ENCODE measurements around the gene SHMT2. TPM values are rescaled to one million over a fixed set of nuclear protein-coding genes. Genes with fewer than 3 reads are reported as not detected.
A peak's percentile ranks its signal among the peaks of the same experiment; 100 is the strongest.

The SHMT2 gene
- total RNA-seq, 1 donor from 2014 or later = 162 TPM

- DNase-seq (ENCODE audit: low spot score, unreplicated experiment) = peak; percentile 71
- Mint-ChIP-seq H3K4me3 (ENCODE audit: low read depth) (no peak overlapping the region), H3K36me3 (ENCODE audit: insufficient read depth) (peaks cover 13% of the 10 kb centered on the region), H3K27me3 (no peaks in the 10 kb centered on the region), H3K27ac (no peak overlapping the region), H3K9me3 (ENCODE audit: low read depth) (no peaks in the 10 kb centered on the region), H3K4me1 (ENCODE audit: low read depth) (no peaks in the 10 kb centered on the region)
- TF ChIP-seq CTCF (IDR thresholded peaks at IDR 0.05; ENCODE audit: unreplicated experiment) = peak; percentile 83
These were observed 46.5 kb upstream of the SHMT2 start for GRCh38 chr12:57182918-57183575.

GRCh38 chr12:57183939-57184725 is 45.4 kb upstream of the SHMT2 start:
- no peaks in the 10 kb centered on the region for H3K9me3 Mint-ChIP-seq (ENCODE audit: low read depth)
- no peaks in the 10 kb centered on the region for H3K27me3 Mint-ChIP-seq
- no peak overlapping the region for H3K4me3 Mint-ChIP-seq (ENCODE audit: low read depth)
- H3K4me1 Mint-ChIP-seq (ENCODE audit: low read depth) = no peaks in the 10 kb centered on the region
- DNase-seq (ENCODE audit: low spot score, unreplicated experiment) = no peak
- no peak for TF ChIP-seq CTCF (IDR thresholded peaks at IDR 0.05; ENCODE audit: unreplicated experiment)
- H3K36me3 Mint-ChIP-seq (ENCODE audit: insufficient read depth) = peaks cover 13% of the 10 kb centered on the region
- no peak overlapping the region for H3K27ac Mint-ChIP-seq

- no peaks in the 10 kb centered on the region for H3K9me3 Mint-ChIP-seq (ENCODE audit: low read depth)
- H3K36me3 Mint-ChIP-seq (ENCODE audit: insufficient read depth) = peaks cover 13% of the 10 kb centered on the region
- no peak overlapping the region for H3K4me3 Mint-ChIP-seq (ENCODE audit: low read depth)
- H3K27ac Mint-ChIP-seq = no peak overlapping the region
- H3K4me1 Mint-ChIP-seq (ENCODE audit: low read depth) = no peaks in the 10 kb centered on the region
- H3K27me3 Mint-ChIP-seq = no peaks in the 10 kb centered on the region
- TF ChIP-seq CTCF (IDR thresholded peaks at IDR 0.05; ENCODE audit: unreplicated experiment) = no peak
- DNase-seq (ENCODE audit: low spot score, unreplicated experiment) = no peak
These were observed 44.1 kb upstream of the SHMT2 start for GRCh38 chr12:57185403-57185802.

GRCh38 chr12:57185906-57186508 is 43.5 kb upstream of the SHMT2 start:
- DNase-seq (ENCODE audit: low spot score, unreplicated experiment) = no peak
- no peaks in the 10 kb centered on the region for H3K4me1 Mint-ChIP-seq (ENCODE audit: low read depth)
- TF ChIP-seq CTCF (IDR thresholded peaks at IDR 0.05; ENCODE audit: unreplicated experiment) = no peak
- no peak overlapping the region for H3K27ac Mint-ChIP-seq
- peaks cover 13% of the 10 kb centered on the region for H3K36me3 Mint-ChIP-seq (ENCODE audit: insufficient read depth)
- no peaks in the 10 kb centered on the region for H3K27me3 Mint-ChIP-seq
- H3K4me3 Mint-ChIP-seq (ENCODE audit: low read depth) = no peak overlapping the region
- H3K9me3 Mint-ChIP-seq (ENCODE audit: low read depth) = no peaks in the 10 kb centered on the region

GRCh38 chr12:57187222-57188089 is 42.1 kb upstream of the SHMT2 start:
- H3K27me3 Mint-ChIP-seq = no peaks in the 10 kb centered on the region
- no peak for TF ChIP-seq CTCF (IDR thresholded peaks at IDR 0.05; ENCODE audit: unreplicated experiment)
- no peaks in the 10 kb centered on the region for H3K9me3 Mint-ChIP-seq (ENCODE audit: low read depth)
- no peak for DNase-seq (ENCODE audit: low spot score, unreplicated experiment)
- H3K4me3 Mint-ChIP-seq (ENCODE audit: low read depth) = no peak overlapping the region
- H3K36me3 Mint-ChIP-seq (ENCODE audit: insufficient read depth) = peaks cover 21% of the 10 kb centered on the region
- no peaks in the 10 kb centered on the region for H3K4me1 Mint-ChIP-seq (ENCODE audit: low read depth)
- no peak overlapping the region for H3K27ac Mint-ChIP-seq
